HT1080 (cell line): ENCODE results near the gene MOV10L1. TPM values are rescaled to one million over a fixed set of nuclear protein-coding genes. Genes with fewer than 3 reads are reported as not detected.

Source experiments
- DNase-seq: peaks from one replicate; pipeline ENCODE4 v3.0.0-alpha.2; 2015; ENCODE audit warnings: low read depth
- total RNA-seq: library from RNA; depleted of rRNA; stranded (reverse); fragments of >200 nt; shearing (Covaris generic); gene quantifications from 2 replicates; pipeline ENCODE4 v1.2.3, GENCODE V29; 2014

The MOV10L1 gene
- total RNA-seq, 1 experiment from 2014 or later, result not detected

- no peak for DNase-seq
These were observed 97.1 kb downstream of the MOV10L1 start for GRCh38 chr22:50186761-50187523.

- DNase-seq, result no peak
These were observed 98.5 kb downstream of the MOV10L1 start for GRCh38 chr22:50188356-50188755.

- no peak for DNase-seq
These were observed 99.5 kb downstream of the MOV10L1 start for GRCh38 chr22:50189184-50189848.

- no peak for DNase-seq
These were observed 100.0 kb downstream of the MOV10L1 start for GRCh38 chr22:50189849-50190181.

- peak; percentile 68 for DNase-seq
These were observed 100.6 kb downstream of the MOV10L1 start for GRCh38 chr22:50190182-50190940.

GRCh38 chr22:50190941-50191741 lies 101.3 kb downstream of the MOV10L1 start:
- DNase-seq, result no peak

GRCh38 chr22:50192436-50193204 lies 102.8 kb downstream of the MOV10L1 start:
- no peak for DNase-seq

- no peak for DNase-seq
These were observed 103.8 kb downstream of the MOV10L1 start for GRCh38 chr22:50193621-50194020.

- no peak for DNase-seq
These were observed 104.4 kb downstream of the MOV10L1 start for GRCh38 chr22:50194037-50194805.

- DNase-seq, result no peak
These were observed 106.5 kb downstream of the MOV10L1 start for GRCh38 chr22:50196256-50196655.

- DNase-seq, result no peak
These were observed 107.4 kb downstream of the MOV10L1 start for GRCh38 chr22:50197000-50197800.

- DNase-seq, result no peak
These were observed 108.2 kb downstream of the MOV10L1 start for GRCh38 chr22:50197856-50198623.

- no peak for DNase-seq
These were observed 108.8 kb downstream of the MOV10L1 start for GRCh38 chr22:50198624-50199017.

- no peak for DNase-seq
These were observed 109.5 kb downstream of the MOV10L1 start for GRCh38 chr22:50199251-50199721.

GRCh38 chr22:50199829-50200460 lies 110.1 kb downstream of the MOV10L1 start:
- DNase-seq, result no peak

- peak; percentile 82 for DNase-seq
These were observed 110.8 kb downstream of the MOV10L1 start, which contains the start of gene SELENOO for GRCh38 chr22:50200461-50201190. TSS of gene SELENOO (plus strand) at chr22:50201011. CDS start at chr22:50201037, 26 bp downstream.
